Measurements from ENCODE around the gene MLC1. TPM values are rescaled to one million over a fixed set of nuclear protein-coding genes. Genes with fewer than 3 reads are reported as not detected.

The MLC1 gene
- total and polyA plus RNA-seq, 2 donors (not counting 1 experiment from before 2014, with no cell fraction given) = 0.34 TPM; not detected in 1

- intact Hi-C loops (cut with micrococcal nuclease) = no loop called here
- H3K27ac ChIP-seq (ENCODE audit: low read length in 2 of 2) = no peak within 1 kb of the TSS
- H3K4me1 ChIP-seq (ENCODE audit: control insufficient read depth in 2 of 2, insufficient read depth in 2 of 2, low read length in 2 of 2) = peaks cover 55 to 59% of the 10 kb centered on the region in 2 donors
- no peaks in the 10 kb centered on the region for H3K9me3 Mint-ChIP-seq (ENCODE audit: insufficient read depth)
- CTCF ChIA-PET = interaction anchor here (1.2 to 2.3 kb wide), 2 partner anchors 18 to 81 kb away, joined by 5 to 6 read pairs; no protein-coding TSS in a partner anchor
- ATAC-seq (ENCODE audit: low read depth) (no peak), DNase-seq (peak; percentile 35)
- no peaks in the 10 kb centered on the region for H3K79me2 ChIP-seq (ENCODE audit: control insufficient read depth, insufficient read depth, low read length)
- WGBS (ENCODE audit: insufficient coverage) = 90% methylated on average over 26 of the region's 29 CpGs
- H3K4me1 Mint-ChIP-seq = peaks cover 46% of the 10 kb centered on the region
- no peak within 1 kb of the TSS for H3K4me3 ChIP-seq (ENCODE audit: control extremely low read depth in 1 of 5, extremely low read depth in 1 of 5, insufficient read depth in 1 of 5, low read depth in 2 of 5, low read length in 4 of 5)
- H3K27me3 Mint-ChIP-seq = no peaks in the 10 kb centered on the region
- no peak for TF ChIP-seq EZH2 (IDR thresholded peaks at IDR 0.05; ENCODE audit: borderline replicate concordance, insufficient read depth, low read depth, low read length, poor library complexity, severe bottlenecking)
- TF ChIP-seq, protein P1, sequence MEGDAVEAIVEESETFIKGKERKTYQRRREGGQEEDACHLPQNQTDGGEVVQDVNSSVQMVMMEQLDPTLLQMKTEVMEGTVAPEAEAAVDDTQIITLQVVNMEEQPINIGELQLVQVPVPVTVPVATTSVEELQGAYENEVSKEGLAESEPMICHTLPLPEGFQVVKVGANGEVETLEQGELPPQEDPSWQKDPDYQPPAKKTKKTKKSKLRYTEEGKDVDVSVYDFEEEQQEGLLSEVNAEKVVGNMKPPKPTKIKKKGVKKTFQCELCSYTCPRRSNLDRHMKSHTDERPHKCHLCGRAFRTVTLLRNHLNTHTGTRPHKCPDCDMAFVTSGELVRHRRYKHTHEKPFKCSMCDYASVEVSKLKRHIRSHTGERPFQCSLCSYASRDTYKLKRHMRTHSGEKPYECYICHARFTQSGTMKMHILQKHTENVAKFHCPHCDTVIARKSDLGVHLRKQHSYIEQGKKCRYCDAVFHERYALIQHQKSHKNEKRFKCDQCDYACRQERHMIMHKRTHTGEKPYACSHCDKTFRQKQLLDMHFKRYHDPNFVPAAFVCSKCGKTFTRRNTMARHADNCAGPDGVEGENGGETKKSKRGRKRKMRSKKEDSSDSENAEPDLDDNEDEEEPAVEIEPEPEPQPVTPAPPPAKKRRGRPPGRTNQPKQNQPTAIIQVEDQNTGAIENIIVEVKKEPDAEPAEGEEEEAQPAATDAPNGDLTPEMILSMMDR (IDR thresholded peaks at IDR 0.05) = no peak
- H3K9ac ChIP-seq (ENCODE audit: low read length) = no peak within 1 kb of the TSS
- POLR2A ChIA-PET = no interaction called here
- peaks cover 0 to 5% (median 0%) of the 10 kb centered on the region in 3 donors for H3K9me3 ChIP-seq (ENCODE audit: control extremely low read depth in 1 of 3, control insufficient read depth in 2 of 3, insufficient read depth in 1 of 3, low read length in 2 of 3)
- H3K4me2 ChIP-seq (replicated peaks; ENCODE audit: low read depth, low read length, poor library complexity, severe bottlenecking) = peak within 1 kb of the TSS; percentile 93
- peak within 1 kb of the TSS; percentile 82 for H3K4me3 Mint-ChIP-seq
- H3K27ac Mint-ChIP-seq = peak within 1 kb of the TSS; percentile 84
- no peak within 1 kb of the TSS for H2AFZ ChIP-seq (ENCODE audit: insufficient read depth, low read depth, low read length, poor library complexity, severe bottlenecking)
- no peaks in the 10 kb centered on the region for H3K36me3 ChIP-seq (replicated peaks in 1 of 2; ENCODE audit: control extremely low read depth in 1 of 2, control insufficient read depth in 1 of 2, extremely low read depth in 1 of 2, insufficient read depth in 2 of 2, low read length in 1 of 2)
- no peaks in the 10 kb centered on the region for H4K20me1 ChIP-seq (ENCODE audit: control insufficient read depth, insufficient read depth, low read length, poor library complexity, severe bottlenecking)
- peaks cover 0 to 36% (median 13%) of the 10 kb centered on the region in 4 experiments for H3K27me3 ChIP-seq (replicated peaks in 1 of 4; ENCODE audit: control extremely low read depth in 1 of 4, control insufficient read depth in 3 of 4, insufficient read depth in 4 of 4, low read length in 3 of 4)
These were observed 72.7 kb downstream of the MLC1 start, which contains the start of gene IL17REL for GRCh38 chr22:50012211-50013181. IL17REL (minus strand) TSS chr22:50012765; CDS start chr22:50012646, 119 bp downstream.
